ENCODE results near the gene FANCM. TPM values are rescaled to one million over a fixed set of nuclear protein-coding genes. Genes with fewer than 3 reads are reported as not detected.

FANCM gene
- total RNA-seq, 1 donor from 2014 or later: 9.6 TPM

DNA sequence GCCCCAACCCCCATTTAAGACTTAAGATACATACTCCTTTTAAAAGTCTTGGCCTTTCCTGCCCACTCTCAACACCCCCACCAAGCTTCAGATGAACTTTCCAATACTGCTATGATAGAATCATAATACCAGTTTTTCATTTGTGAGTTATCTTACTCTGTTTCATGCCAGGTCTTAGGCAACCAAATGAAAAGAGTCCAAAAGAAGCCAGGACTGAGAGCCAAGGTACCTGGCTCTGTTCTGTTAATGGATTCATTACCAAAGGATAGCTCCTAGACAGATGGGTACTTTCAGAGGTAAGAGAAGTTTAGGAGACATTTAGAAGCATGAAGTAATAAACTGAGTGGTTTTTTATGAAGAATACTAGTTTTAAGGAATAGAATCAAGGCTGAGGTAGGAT lies 34.2 kb downstream of the FANCM start:
- Mint-ChIP-seq H3K27me3 (ENCODE audit: unreplicated experiment) (peaks cover 2% of the 10 kb centered on the region), H3K4me1 (ENCODE audit: low read depth, unreplicated experiment) (no peaks in the 10 kb centered on the region), H3K36me3 (ENCODE audit: unreplicated experiment) (no peaks in the 10 kb centered on the region), H3K27ac (ENCODE audit: unreplicated experiment) (no peak overlapping the region), H3K9me3 (ENCODE audit: unreplicated experiment) (no peaks in the 10 kb centered on the region), H3K4me3 (ENCODE audit: unreplicated experiment) (no peak overlapping the region)
- DNase-seq: no peak
- TF ChIP-seq, protein P1, sequence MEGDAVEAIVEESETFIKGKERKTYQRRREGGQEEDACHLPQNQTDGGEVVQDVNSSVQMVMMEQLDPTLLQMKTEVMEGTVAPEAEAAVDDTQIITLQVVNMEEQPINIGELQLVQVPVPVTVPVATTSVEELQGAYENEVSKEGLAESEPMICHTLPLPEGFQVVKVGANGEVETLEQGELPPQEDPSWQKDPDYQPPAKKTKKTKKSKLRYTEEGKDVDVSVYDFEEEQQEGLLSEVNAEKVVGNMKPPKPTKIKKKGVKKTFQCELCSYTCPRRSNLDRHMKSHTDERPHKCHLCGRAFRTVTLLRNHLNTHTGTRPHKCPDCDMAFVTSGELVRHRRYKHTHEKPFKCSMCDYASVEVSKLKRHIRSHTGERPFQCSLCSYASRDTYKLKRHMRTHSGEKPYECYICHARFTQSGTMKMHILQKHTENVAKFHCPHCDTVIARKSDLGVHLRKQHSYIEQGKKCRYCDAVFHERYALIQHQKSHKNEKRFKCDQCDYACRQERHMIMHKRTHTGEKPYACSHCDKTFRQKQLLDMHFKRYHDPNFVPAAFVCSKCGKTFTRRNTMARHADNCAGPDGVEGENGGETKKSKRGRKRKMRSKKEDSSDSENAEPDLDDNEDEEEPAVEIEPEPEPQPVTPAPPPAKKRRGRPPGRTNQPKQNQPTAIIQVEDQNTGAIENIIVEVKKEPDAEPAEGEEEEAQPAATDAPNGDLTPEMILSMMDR (IDR thresholded peaks at IDR 0.05; ENCODE audit: partially characterized antibody, unreplicated experiment): no peak

DNA sequence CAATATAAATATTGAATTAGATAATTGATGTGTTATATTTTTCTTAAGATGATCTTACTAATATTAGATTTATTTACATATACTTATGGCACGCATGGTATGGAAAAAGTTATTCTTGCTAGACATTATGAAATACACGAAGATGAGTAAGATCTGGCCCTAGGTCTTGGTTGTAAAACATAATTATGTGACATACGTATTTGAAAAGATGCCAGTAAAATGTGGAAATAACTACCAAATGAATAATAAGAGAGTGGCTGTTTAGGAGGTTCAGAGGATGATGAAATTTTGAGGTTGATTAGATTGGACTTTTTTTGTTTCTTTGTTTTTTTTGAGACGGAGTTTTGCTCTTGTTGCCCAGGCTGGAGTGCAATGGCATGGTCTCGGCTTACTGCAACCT lies 41.3 kb downstream of the FANCM start:
- H3K9me3 Mint-ChIP-seq (ENCODE audit: unreplicated experiment): no peaks in the 10 kb centered on the region
- no peak overlapping the region for H3K27ac Mint-ChIP-seq (ENCODE audit: unreplicated experiment)
- no peak overlapping the region for H3K4me3 Mint-ChIP-seq (ENCODE audit: unreplicated experiment)
- TF ChIP-seq, protein P1 (IDR thresholded peaks at IDR 0.05; ENCODE audit: partially characterized antibody, unreplicated experiment): no peak
- H3K4me1 Mint-ChIP-seq (ENCODE audit: low read depth, unreplicated experiment): no peaks in the 10 kb centered on the region
- H3K36me3 Mint-ChIP-seq (ENCODE audit: unreplicated experiment): no peaks in the 10 kb centered on the region
- DNase-seq: no peak
- H3K27me3 Mint-ChIP-seq (ENCODE audit: unreplicated experiment): no peaks in the 10 kb centered on the region

DNA sequence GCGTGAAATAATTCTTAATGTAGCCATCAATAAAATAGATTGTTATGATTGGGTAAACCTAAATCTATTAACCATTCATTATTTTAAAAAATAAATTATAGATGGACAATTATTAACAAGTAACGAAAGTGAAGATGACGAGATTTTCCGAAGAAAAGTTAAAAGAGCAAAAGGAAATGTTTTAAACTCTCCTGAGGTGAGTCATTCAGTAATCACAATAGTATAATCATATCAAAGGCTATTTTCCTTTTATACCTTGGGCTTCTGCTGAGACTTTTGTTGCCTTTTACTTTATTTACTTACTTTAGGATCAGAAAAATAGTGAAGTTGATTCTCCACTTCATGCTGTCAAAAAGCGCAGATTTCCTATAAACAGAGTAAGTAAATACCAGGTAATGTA lies 45.6 kb downstream of the FANCM start:
- Mint-ChIP-seq H3K9me3 (ENCODE audit: unreplicated experiment) (no peaks in the 10 kb centered on the region), H3K27me3 (ENCODE audit: unreplicated experiment) (no peaks in the 10 kb centered on the region), H3K27ac (ENCODE audit: unreplicated experiment) (no peak overlapping the region), H3K4me1 (ENCODE audit: low read depth, unreplicated experiment) (no peaks in the 10 kb centered on the region), H3K4me3 (ENCODE audit: unreplicated experiment) (no peak overlapping the region), H3K36me3 (ENCODE audit: unreplicated experiment) (no peaks in the 10 kb centered on the region)
- DNase-seq: no peak
- TF ChIP-seq, protein P1 (IDR thresholded peaks at IDR 0.05; ENCODE audit: partially characterized antibody, unreplicated experiment): no peak

DNA sequence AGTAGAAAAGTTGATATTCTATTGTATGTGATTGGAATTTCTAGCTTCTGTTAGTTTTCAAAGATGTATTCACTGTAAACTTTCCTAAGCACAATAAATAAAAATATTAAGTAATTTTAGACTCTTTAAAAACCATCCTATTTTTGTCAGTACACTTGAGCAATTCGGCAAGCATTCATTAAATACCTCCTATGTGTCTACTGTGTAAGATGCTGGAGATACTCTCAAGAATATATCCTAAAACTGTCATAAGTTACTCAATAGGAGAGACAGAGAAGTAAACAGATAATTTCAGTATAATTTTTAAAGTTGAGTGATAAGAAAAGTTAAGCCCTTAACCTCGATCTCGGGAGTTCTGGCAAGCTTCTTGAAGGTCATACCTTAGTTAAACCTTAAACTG lies 46.1 kb downstream of the FANCM start:
- TF ChIP-seq, protein P1 (IDR thresholded peaks at IDR 0.05; ENCODE audit: partially characterized antibody, unreplicated experiment): no peak
- DNase-seq: no peak
- no peaks in the 10 kb centered on the region for H3K4me1 Mint-ChIP-seq (ENCODE audit: low read depth, unreplicated experiment)
- H3K27ac Mint-ChIP-seq (ENCODE audit: unreplicated experiment): no peak overlapping the region
- no peaks in the 10 kb centered on the region for H3K27me3 Mint-ChIP-seq (ENCODE audit: unreplicated experiment)
- no peaks in the 10 kb centered on the region for H3K36me3 Mint-ChIP-seq (ENCODE audit: unreplicated experiment)
- H3K9me3 Mint-ChIP-seq (ENCODE audit: unreplicated experiment): no peaks in the 10 kb centered on the region
- no peak overlapping the region for H3K4me3 Mint-ChIP-seq (ENCODE audit: unreplicated experiment)

DNA sequence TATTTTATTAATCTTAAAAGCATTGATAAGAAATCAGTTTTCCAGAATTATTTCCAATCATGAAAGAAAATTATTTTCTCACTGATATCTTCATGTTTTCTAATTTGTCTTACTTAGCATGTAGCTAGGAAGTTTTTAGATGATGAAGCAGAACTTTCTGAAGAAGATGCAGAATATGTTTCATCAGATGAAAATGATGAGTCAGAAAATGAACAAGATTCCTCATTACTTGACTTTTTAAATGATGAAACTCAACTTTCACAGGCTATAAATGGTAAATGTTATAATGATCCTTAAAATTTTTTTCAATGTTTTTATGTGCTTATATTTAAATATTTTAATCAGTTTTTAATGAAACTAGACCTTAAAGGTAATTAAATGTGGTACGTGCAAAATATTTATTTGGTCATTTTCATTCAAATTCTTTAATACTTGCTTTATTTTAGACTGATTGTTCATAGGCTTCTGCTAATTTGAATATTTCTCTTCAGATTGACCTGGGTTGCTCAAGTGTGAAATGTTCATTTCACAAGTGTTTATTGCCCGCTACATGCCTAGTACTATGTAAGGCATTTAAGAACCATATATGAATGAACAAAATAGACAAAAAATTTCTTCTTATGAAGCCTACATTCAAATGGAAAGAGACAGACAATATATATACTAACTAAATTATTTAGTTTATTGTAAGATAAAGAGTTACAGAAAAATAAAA lies 49.5 kb downstream of the FANCM start:
- H3K27me3 Mint-ChIP-seq (ENCODE audit: unreplicated experiment): no peaks in the 10 kb centered on the region
- TF ChIP-seq, protein P1 (IDR thresholded peaks at IDR 0.05; ENCODE audit: partially characterized antibody, unreplicated experiment): no peak
- H3K4me1 Mint-ChIP-seq (ENCODE audit: low read depth, unreplicated experiment): no peaks in the 10 kb centered on the region
- no peaks in the 10 kb centered on the region for H3K9me3 Mint-ChIP-seq (ENCODE audit: unreplicated experiment)
- no peak for DNase-seq
- no peaks in the 10 kb centered on the region for H3K36me3 Mint-ChIP-seq (ENCODE audit: unreplicated experiment)
- no peak overlapping the region for H3K4me3 Mint-ChIP-seq (ENCODE audit: unreplicated experiment)
- no peak overlapping the region for H3K27ac Mint-ChIP-seq (ENCODE audit: unreplicated experiment)

Measured in glutamatergic neuron (in vitro differentiated cells).